Inflammatory macrophage (primary cell): ENCODE results near the gene SBSN.
"Not testable (repeated sequence)": the region's sequence is repeated elsewhere in the genome, so short reads cannot be mapped to it uniquely, and the experiment has no call there.

Experiments used
- DNase-seq, 2 donors: peaks; one replicate each; pipeline ENCODE4 v3.0.0-alpha.2; 2020 to 2022

The SBSN gene

DNA sequence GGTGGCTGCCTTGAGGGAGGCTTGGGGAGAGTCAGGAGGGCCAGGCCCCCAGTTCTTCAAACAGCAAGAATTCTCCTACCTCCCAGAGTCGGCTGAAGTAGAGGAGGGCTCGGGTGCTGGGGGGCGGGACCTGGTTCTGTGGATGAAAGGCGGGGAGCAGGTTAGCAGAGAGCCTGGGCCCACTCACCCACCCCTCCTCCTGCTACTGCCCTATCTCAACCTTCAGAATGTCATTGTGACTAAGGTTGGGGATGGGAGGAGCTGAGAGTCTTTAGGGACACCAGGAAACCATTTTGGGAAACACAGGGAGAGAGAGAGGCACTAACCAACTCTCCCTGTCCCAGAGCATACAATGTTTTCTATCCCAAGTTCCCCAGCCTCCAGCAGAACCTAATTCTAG, 25.4 kb downstream of the SBSN start:
- no peak for DNase-seq

DNA sequence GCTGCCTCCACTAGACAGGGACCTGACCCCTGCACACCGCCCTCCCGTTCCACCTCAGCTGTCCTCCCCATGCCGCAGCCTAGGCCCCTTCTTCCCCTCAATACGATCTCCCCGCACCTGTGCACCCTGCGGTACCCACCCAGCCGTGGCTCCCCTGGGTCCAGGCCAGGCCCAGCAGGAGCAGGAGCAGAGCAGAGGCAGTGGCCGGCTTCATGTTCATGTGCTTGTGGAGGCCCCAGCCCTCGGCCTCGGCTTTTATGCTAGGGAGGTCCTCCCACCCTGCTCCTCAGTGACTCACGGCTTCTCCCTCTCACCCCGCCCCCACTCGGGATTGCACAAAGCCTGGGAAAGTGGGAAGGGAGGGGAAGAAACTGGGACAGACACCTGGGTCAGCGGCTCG, 26.4 kb downstream of the SBSN start:
- no peak for DNase-seq

DNA sequence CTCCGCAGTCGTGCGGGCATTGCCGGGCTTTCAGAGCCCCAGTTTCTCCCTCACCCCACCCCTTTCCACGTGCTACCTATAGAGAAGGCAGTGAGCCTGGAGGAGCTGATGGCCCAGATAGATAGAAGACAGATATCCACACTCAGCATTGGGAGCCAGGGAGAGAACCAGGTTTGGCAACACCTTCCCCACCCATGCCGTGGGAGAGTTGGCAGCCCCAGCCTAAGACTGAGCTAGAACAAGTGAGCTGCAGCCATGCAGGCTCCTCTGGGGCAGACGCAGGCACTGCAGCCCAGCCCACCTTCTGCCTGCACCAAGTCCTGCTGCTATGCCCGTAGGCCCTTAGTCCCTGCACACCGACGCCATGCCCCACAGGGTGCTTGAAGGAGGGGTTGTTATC, 27.5 kb downstream of the SBSN start:
- no peak for DNase-seq

DNA sequence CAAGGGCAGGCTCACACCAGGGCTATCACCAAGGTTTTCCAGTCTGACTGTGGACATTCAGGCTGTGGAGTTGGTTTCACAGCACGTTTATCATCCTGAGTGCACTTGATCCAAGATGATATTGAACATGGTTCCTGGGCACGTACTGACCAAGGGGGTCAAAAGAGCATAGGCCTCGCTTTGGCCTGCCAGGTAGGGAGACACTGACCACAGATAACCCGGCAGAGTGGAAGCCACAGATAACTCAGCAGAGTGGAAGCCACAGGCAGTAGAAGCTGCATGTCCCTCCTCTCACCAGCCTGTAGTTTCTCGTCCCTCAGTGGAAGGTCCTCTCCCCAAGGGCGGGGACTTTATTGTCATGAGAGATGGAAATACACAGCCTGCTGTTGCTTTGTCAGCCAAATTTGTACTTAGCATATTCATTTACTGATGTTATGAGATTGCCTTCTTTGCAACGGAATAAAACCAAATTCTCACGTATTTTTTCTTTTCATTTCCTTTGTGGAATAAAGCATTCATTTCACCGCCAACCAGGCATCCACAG, 29.1 kb downstream of the SBSN start:
- DNase-seq: no peak

DNA sequence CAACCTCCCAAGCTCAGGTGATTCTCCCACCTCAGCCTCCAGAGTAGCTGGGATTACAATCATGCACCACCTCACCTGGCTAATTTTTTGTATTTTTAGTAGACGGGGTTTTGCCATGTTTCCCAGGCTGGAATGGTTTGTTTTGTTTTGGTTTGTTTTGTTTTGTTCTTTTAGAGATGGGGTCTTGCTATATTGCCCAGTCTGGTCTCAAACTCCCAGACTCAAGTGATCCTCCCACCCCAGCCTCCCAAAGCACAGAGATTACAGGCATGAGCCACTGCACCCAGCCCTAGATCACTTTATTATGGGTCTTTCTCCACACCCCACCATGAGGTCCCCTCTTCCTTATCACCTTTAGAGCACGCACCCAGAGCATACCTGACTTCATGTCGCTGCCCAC, 29.9 kb downstream of the SBSN start:
- DNase-seq: no peak

GRCh38 chr19:35497406-35497805, 30.7 kb downstream of the SBSN start:
- DNase-seq: no peak

GRCh38 chr19:35495107-35496064, 32.7 kb downstream of the SBSN start:
- DNase-seq: peak; percentile 73 to 84

DNA sequence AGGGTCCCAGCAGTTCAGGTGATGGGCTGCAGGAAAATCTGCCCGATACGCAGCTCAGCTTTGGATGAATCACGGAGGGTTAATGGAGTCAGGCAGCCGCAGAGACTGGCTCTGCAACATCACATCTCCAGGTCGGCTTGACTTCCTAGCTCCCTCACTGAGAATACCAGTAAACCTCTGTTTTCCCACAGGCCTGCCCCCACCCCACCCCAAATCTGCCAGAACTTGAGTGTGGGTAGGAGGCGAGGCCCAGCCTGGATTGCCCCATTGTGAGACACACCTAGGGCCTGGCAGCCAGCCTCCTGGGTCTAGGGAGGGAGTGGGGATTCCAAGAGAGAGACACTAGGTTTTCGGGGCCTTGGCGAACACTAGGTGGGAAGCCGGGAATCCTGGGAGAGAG, 34.1 kb downstream of the SBSN start:
- DNase-seq: no peak

DNA sequence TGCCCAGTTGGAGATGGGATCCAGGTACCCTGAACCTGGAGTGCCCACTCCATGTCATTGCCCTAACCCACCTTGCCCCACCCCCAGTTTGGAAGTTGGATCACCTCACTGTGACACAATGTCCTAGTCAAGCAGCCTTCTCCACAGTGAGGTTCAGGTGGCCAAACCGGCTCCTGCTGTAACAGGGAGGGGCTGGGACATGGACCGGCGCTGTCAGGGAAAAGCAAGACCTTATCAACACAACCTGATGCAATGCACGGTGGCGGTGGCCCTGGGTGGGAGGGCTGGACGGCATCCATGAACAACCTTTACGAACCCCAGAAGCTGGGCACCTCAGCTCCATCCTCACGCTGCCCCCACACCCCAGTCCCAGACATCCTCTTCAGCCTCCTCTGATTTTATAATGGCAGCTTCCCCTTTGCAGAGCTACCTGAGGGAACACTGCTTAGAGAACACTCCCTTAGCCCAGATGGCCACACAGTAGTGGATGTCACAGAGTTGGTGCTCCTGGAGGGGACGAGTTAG, 36.2 kb downstream of the SBSN start:
- no peak for DNase-seq

GRCh38 chr19:35490364-35490763, 37.7 kb downstream of the SBSN start, which contains the start of gene KRTDAP:
KRTDAP (minus strand) TSS chr19:35490464; CDS start chr19:35490442, 22 bp downstream.
- DNase-seq: no peak

DNA sequence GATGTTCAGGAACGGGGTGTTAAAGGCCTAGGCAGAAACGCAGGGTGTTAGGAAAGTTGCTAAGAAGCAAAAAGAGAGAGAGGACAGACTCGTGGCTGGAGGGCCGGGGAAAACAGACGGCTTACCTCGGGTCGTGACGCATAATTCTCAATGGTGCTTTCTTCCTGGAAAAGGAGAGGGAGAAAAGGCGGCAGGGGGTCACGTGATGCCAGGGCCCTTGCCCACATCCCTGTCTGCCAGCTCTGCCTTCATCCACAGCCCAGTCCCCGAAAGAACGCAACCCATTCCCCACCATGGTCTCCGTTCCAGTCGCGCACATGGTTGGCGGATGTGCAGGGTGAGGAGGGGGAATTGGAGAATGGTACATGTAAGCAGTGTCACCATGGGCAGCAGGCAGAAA, 39.4 kb downstream of the SBSN start:
- no peak for DNase-seq

DNA sequence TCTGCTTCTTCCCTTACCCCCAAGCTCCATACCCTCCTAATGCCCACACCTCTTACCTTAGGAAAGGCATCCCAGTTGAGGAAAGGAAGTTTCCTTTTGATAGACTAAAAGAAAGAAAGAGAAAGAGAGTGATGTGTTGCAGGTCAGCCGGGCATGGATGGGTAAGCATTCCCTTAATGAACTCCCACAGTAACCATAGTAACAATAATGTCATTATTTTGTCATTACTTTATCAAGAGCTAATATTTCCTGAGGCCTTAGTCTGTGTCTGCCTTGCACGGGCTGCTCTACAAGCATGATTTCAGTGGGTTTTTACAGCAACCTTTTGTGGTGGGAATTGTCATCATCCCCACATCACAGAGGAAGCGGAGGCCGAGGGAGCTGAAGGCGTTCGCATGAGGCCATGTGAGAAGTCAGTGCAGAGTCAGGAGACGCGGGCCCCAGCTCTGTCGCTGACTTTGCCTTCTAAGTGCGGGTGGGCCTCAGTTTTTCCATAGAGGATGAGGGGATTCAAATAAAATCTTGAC, 40.4 kb downstream of the SBSN start:
- DNase-seq: no peak

DNA sequence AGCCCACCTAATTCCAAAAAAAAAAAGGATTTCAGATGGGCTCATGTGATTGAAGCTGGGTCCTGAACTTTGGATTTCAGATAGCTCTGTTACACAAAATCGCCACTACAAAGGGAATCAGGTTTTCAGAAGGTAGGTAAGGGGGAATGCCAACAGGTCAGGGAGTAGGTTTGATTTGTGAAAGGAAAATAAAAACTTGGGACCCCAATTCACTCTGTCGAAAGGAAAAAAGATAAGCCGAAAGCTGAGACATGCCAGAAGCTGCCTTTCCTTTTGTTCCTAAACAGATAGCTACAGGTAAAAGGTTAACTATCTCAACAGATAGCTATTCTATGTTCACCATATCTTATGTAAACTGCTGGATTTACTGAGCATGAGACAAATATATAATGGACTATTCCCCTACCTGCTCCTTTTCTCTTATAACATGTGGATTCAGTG, 41.8 kb downstream of the SBSN start:
- no peak for DNase-seq

DNA sequence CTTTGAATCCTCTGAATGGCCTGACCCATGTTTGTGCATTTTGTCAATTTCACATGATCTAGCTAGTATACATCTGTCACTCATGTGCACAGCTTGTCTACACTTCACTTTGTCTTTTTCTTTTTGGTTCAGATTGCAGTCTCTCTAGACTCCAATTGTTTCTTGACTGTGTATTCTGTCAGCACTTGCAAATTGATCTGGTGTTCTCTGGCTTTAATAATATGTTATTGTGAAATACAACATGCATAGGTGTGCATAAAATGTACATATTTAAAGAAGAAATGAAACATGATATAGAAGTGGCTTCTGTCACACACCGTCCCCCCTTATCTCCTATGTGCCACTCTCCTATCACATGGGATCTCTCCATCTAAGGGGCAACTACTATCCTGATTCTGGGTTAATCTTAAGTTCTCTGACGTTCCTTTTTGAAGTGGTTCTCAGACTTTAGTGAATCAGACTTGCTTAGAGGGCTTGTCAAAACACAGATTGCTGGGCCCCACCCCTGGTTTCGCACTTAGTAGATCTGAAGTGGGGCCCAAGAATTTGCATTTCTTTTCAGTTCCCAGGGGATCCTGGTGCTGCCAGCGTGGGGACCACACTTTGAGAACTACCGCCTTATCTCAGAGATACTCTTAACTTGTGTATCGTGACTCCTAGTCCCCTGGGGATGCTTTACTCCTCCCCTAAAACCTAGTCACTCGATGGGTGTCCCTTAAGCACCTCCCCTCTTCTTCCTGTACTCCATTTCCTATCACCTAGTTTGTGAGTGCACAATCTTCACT, 43.7 kb downstream of the SBSN start:
- no peak for DNase-seq

DNA sequence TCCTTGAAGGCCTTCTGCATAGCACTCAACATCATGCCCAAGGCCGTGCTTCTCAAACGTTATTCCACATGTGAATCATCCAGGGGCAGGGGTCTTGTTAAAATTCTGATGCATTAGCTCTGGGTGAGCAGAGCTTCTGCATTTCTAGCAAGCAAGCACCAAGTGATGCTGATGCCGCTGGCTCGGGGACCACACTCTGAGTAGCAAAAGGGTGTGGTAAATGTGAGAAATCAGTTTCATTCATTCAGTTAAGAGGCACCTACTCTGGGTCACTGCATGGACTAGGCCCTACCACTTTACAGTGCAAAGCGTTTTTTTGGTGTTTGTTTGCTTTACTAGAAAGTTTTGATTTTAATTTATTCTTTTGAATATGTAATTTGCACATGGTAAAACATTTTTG, 45.0 kb downstream of the SBSN start:
- no peak for DNase-seq

DNA sequence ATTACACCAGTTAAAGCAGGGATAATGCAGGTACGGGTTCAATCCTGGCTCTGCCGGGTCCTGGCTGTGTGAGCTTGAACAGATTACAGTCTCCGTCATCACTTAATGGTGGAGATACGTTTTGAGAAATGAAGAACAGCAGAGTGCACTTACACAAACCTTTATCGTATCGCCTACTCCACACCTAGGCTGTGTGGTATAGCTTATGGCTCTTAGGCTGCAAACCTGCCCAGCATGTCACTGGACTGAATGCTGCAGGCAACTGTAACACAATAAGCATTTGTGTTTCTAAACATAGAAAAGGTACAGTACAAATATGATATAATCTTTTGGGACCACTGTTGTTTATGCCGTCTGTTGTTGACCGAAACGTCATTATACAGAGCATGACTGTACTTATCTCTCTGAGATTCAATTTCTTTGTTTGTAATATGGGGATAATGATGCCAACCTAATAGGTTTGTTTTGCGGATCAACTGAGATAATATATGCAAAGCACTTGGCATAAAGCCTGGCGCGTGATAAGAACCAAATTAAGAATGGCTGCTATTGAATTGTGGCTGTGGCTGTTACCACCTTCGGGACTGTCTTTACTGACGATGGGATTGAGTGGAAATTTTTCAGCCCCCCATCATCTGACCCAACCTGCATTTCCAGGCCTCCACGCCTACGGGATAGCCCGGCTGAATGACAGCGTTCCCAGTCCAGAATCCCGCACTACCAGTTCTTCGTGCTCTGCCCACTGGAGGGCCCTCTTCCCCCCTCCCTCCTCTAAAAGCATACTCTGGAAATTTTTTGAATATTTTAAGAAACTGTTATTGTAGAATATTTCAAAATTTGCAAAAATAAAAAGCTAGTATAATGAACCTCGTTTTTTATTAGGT, 49.1 kb downstream of the SBSN start:
- no peak for DNase-seq

GRCh38 chr19:35476149-35476548, 52.0 kb downstream of the SBSN start:
- peak in 1 of 2 donors; percentile 8 for DNase-seq

GRCh38 chr19:35474594-35474993, 53.5 kb downstream of the SBSN start:
- not testable (repeated sequence) for DNase-seq

DNA sequence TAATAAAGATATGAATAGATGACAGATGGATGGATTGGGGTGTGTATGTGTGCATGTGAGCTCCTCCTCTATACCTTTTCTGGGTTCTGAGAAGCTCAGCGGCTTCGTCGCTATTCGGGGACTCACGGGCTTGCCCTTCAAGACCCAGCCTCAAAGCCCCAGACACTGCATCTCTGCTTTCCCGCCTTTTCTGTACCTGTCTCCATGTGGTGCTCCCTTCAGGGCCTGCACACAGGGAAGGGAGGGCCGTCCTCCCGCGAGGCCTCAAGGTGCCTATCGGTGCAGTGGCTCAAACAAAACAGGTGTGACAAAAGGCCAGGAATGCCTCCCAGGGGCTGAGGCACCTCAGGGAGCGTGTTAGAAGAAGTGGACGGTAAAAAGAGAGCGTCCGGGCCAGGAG, 54.0 kb downstream of the SBSN start:
- no peak for DNase-seq
